ENCODE data around the gene CADM2.

DNA sequence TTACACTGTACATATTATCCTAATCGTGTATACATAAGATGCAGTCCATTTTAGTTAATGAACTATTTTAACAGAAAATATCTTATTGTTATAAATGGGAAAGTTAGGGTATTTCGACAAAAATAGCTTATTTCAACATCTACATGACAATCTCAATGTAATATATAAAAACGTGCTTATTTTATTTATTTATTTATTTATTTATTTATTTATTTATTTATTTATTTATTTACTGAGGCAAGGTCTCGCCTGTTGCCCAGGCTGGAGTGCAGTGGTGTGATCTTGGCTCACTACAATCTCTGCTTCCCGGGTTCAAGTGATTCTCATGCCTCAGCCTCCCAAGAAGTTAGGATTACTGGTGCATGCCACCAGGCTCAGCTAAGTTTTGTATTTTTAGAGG lies 614.2 kb downstream of the CADM2 start:
- TF ChIP-seq EZH2 (IDR thresholded peaks at IDR 0.05; ENCODE audit: insufficient read depth, poor library complexity, severe bottlenecking) (no peak), EZH2phosphoT487 (IDR thresholded peaks at IDR 0.05; ENCODE audit: insufficient read depth, low read depth) (no peak)
